Astrocyte of the cerebellum (primary cell): ENCODE data around the gene CXXC1.
"Not testable (repeated sequence)": the region's sequence is repeated elsewhere in the genome, so short reads cannot be mapped to it uniquely, and the experiment has no call there.

Experiments used
- DNase-seq: peaks from one replicate; pipeline ENCODE4 v3.0.0-alpha.2; 2011; ENCODE audit warnings: low read depth
- H3K4me3 ChIP-seq: 2 replicates; pipeline ENCODE4 v1.5.1; 2011; ENCODE audit warnings: mild to moderate bottlenecking, low read depth, low read length, moderate library complexity
- CTCF ChIP-seq: IDR thresholded peaks from 2 replicates; pipeline ENCODE4 v1.5.1; 2012; ENCODE audit warnings: low read length, low read depth, moderate library complexity, mild to moderate bottlenecking; ENCODE audit errors: missing control alignments
- in situ Hi-C: cut with HindIII; loops from 2 replicates; pipeline ENCODE4 v1.10.0; 2017; ENCODE audit warnings: low sequenced_read_pairs

The CXXC1 gene

GRCh38 chr18:50297621-50298442, 10.3 kb upstream of the CXXC1 start:
- peak overlapping the region; percentile 40 for H3K4me3 ChIP-seq
- in situ Hi-C loops = no loop called here
- no peak for TF ChIP-seq CTCF
- DNase-seq = peak; percentile 36

DNA sequence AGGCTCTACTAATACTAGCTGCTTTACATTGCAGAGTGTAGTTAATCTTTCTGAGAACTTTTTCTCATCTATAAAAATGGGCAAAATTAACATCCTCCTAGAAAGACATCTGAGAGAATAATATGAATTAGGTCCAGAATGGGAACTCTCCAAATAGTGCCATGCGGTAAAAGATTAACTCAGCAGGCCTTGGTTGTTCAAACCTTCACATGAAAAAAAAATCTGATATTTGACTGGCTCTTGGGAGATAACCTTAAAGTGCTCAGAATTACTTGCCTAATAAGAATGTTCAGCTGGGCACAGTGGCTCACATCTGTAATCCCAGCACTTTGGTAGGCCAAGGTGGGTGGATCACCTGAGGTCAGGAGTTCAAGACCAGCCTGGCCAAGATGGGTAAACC, 5.5 kb upstream of the CXXC1 start:
- TF ChIP-seq CTCF = no peak
- H3K4me3 ChIP-seq = no peak overlapping the region
- DNase-seq = no peak
- in situ Hi-C loops = no loop called here

- in situ Hi-C loops = no loop called here
- DNase-seq = no peak
- no peak overlapping the region for H3K4me3 ChIP-seq
- no peak for TF ChIP-seq CTCF
Observed at GRCh38 chr18:50289108-50289443, 1.6 kb upstream of the CXXC1 start.

GRCh38 chr18:50288348-50289107, 1.0 kb upstream of the CXXC1 start:
- DNase-seq, in situ Hi-C loops: not testable (repeated sequence)
- peak overlapping the region; percentile 89 for H3K4me3 ChIP-seq

DNA sequence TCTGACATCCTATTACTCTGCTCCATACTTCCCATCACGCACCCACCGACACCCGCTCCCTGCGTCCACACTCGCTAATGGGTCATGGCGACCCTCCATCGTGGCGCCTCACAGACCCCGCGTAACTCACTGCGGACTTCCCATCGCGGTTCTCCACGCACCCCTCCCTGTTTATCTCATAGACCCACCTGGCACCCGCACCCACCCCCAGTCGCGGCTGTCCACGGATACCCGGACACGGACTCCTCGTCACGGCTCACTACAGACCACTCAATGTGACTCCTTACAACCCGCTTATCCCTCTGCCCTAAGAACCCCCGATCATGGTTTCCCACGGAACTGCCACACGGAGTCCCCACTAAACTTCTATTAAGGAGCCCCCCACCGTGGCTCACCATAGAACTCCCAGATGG, 458 bp downstream of the CXXC1 start:
- in situ Hi-C loops = no loop called here
- no peak for TF ChIP-seq CTCF
- DNase-seq = no peak
- H3K4me3 ChIP-seq = peak overlapping the region; percentile 89

DNA sequence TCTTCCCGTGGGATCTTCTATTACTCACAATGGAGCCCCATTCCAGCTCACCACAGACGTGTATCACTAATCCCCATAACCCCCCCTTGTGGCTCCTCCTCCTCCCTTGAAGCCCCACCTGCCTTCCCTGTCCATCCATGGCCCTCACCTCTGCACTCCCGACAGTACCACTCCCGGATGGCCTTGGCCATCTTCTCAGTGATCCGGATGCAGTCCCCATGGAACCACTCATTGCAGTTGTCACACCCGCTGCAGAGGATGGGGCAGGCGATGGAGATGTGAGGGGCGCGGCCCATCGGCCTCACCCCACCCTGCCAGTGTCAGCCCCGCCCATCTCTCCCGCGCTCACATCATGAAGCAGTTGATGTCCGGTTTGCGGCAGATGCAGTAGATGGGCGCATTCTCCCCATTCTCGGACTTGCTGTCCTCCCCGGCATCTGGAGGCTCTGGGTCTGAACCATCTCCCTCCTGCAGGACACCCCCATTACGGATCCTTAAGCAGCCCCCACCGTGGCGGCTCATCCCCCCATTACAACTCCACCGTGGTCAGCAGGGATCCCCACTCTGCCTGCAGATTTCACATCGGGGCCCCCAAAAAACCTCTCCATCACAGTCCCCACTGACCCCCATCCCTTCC, 983 bp downstream of the CXXC1 start:
- no peak for DNase-seq
- in situ Hi-C loops = no loop called here
- TF ChIP-seq CTCF = no peak
- H3K4me3 ChIP-seq = peak overlapping the region; percentile 89
